Ishikawa (cell line): ENCODE measurements around the gene NHLRC2.

ENCODE experiments used
- CEBPB ChIP-seq: IDR thresholded peaks from 2 replicates; pipeline ENCODE4 v1.6.1; 2012
- RAD21 ChIP-seq: IDR thresholded peaks from 2 replicates; pipeline ENCODE4 v1.6.1; 2012; ENCODE audit warnings: low read depth
- TAF1 ChIP-seq: IDR thresholded peaks from 2 replicates; pipeline ENCODE4 v1.6.1; 2012; ENCODE audit warnings: low read depth, mild to moderate bottlenecking
- TEAD4 ChIP-seq: IDR thresholded peaks from 2 replicates; pipeline ENCODE4 v1.6.1; 2012
- TF ChIP-seq, protein P1 (sequence below): IDR thresholded peaks from 2 replicates; pipeline ENCODE4 v1.6.1; 2012

DNA sequence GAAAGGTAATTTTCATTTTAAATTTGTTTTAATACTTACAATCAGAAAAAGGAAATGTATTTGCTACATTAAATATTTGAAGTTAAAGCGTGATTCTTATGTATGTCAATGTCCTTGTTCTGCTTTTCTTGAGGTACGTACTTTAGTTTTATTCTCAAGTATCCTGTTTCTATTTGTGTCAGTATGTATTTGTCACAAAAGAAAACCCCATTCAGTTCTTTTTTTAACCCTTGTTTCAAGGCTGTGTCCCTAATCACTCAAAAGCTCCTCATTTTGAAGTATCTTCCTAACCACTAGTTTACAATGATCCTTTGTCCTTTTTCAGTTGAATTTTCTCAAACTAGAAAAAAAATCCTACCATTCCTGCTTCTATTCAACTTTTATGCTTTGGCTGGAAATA lies 25.2 kb downstream of the NHLRC2 start:
- TF ChIP-seq, protein P1, sequence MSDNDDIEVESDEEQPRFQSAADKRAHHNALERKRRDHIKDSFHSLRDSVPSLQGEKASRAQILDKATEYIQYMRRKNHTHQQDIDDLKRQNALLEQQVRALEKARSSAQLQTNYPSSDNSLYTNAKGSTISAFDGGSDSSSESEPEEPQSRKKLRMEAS: no peak
- no peak for TF ChIP-seq CEBPB
- TF ChIP-seq TEAD4: no peak
- no peak for TF ChIP-seq RAD21
- no peak for TF ChIP-seq TAF1
